ENCODE results near the gene ZDHHC12.

Gene ZDHHC12

DNA sequence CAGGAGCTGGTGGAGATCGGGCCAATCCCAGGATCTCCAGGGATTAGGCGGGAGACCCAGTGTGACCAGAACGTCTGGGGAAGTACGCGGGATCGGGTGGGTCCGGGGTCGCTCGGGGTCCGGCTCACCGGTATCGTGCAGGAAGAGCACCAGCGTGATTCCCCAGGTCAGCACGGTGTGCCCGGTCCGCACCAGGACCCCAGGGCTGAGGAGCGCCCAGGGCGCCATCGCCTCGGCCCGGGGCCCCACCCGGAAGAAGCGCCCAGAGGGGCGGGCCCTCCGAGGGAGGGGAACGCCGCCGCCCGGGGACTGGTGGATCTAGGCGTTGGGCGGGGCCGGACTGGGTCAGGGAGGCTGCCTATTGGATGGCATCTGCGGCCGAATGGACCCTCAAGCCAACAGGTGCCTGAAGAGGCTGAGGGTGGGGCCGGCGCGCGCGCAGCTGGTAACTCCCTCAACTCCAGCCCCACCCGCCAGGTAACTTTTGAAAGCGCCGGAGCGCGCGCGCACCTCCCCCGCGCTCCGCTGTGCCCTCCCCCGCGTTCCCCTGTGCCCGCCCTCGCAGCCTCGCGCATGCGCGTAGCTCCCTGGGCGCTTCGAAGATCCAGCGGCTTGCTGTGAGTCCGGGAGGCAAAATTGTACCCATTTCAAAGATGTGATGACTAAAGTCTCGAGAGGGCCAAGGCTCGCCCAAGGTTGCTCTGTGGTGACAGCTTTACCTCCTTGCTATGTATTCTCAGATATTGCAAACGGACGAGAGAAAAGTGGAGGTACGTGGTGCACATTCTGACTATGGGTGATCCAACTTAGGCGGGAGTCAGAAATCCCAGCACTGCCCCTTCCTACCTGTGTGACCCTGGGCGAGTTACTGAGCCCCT lies at the start of gene ZDHHC12:
Gene ZDHHC12, minus strand, starts transcription at position 262 of the 878 bp plus-strand sequence. Its CDS starts 34 bp downstream, at position 228.
- peak; percentile 100 for DNase-seq (ENCODE audit: low spot score)

DNA sequence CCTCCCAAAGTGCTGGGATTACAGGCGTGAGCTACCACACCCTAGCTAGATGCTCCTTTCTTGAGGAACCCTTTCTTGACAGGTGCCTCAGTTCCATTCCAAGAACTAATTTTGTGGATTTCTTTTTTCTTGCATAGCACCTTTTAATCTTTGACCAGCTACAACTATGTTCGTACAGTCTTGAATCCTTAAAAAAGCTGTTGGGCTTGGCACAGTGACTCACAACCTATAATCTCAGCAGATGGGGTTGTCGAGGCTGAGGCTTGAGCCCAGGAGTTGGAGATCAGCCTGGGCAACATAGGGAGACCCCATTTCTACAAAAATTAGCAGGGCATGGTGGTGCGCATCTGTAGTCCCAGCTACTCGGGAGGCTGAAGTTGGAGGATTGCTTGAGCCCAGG lies 49.1 kb upstream of the ZDHHC12 start:
- DNase-seq (ENCODE audit: low spot score): no peak

- peak; percentile 99 for DNase-seq (ENCODE audit: low spot score)
These were observed 48.0 kb upstream of the ZDHHC12 start, which contains the start of gene ZER1 for GRCh38 chr9:128771745-128772519. Gene ZER1 (minus strand): TSS chr9:128771927. CDS start chr9:128755565, 16,362 bp downstream.

DNA sequence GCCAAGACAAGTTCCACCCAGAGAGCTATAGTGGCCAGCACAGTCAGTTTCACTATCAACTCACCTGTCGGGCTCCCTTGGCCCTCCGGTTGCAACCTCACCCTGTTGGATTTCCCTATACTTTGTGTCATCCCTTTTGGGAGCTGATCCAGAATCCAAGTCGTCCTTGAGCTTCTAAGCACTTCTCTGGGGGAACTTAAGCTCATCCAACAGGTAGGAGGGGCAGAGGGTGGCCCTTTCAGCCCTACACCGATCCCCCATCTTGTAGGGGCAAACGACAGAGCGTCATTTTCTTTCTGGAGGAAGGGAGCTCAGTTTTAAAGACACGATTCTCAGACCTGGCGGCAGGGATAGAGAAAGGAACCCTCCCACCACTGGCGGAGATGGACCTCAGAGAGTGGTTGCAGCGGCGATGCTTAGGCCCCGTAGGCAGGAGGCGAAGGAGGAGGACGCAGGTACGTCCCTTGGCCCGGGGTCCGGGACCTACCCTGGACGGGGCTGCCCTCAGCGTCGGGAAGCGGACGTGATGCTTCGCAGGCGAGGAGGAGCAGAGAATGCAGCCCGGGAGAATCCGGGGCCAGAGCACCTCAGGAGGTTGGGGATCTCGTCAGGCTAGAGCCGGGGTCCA lies 47.3 kb upstream of the ZDHHC12 start:
- no peak for DNase-seq (ENCODE audit: low spot score)

- DNase-seq (ENCODE audit: low spot score): no peak
These were observed 46.5 kb upstream of the ZDHHC12 start for GRCh38 chr9:128770286-128771030.

DNA sequence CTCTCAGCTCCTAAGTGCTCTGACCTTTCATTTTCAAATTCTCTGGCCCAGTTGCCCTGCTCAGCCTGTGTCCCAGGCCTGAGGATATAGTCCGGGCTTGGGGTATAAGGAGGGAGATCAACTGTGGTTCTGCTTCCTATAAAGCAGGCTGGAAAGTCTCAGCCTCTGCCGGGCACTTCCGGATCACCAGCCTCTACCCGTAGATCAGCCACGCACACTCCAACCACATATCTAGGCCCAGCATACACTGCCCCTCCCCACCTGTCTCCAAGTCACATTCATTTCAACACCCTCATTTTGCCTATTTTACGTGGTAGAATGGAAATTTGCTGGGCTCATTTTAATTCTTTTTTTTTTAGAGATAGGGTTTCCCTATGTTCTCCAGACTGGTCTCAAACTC lies 44.7 kb upstream of the ZDHHC12 start:
- DNase-seq (ENCODE audit: low spot score): no peak

DNA sequence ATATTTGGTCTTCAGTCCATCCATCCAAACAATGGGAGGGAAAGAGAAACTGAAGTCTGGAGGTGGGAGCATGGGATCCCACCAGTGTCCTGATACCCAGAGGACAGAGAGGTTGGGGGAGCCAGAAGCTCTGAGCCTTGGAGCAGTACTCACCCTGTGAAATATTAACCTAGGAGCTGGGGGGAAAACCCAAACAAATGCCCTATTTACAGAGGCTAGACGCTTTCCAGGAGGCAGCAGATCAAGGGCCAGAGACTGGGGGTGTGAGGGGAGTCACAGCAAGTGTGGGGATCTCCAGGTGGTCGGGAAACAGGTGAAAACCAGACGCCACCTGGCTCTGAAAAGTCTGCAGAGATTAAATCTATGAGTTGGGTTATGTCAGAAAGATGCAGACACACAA lies 41.6 kb upstream of the ZDHHC12 start:
- DNase-seq (ENCODE audit: low spot score): no peak

GRCh38 chr9:128764361-128764760 lies 40.4 kb upstream of the ZDHHC12 start:
- no peak for DNase-seq (ENCODE audit: low spot score)

GRCh38 chr9:128762671-128763449 lies 38.9 kb upstream of the ZDHHC12 start:
- no peak for DNase-seq (ENCODE audit: low spot score)

- no peak for DNase-seq (ENCODE audit: low spot score)
These were observed 33.7 kb upstream of the ZDHHC12 start for GRCh38 chr9:128757602-128758001.

DNA sequence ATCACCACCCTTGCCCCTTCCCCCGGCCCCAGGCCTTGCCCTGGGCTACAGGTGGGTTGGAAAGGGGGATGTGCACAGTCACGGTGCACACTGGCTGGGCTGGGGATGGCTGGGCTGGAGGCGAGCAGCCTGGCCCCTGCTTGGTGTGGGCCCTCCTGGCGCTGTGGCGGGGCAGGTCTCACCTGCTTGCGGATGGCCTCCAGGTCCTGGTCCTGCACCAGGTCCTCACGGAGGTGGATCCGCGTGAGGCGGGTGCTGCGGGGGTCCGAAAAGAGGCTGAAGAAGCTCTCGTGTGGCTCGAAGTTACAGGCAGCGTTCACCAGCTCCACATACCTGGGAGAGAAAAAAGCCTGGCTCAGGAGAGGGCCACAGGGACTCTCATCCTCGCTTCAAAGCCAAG lies 29.7 kb upstream of the ZDHHC12 start:
- no peak for DNase-seq (ENCODE audit: low spot score)

GRCh38 chr9:128750926-128751595 lies 27.1 kb upstream of the ZDHHC12 start:
- no peak for DNase-seq (ENCODE audit: low spot score)

GRCh38 chr9:128747241-128747640 lies 23.3 kb upstream of the ZDHHC12 start:
- no peak for DNase-seq (ENCODE audit: low spot score)

GRCh38 chr9:128743421-128743820 lies 19.5 kb upstream of the ZDHHC12 start:
- DNase-seq (ENCODE audit: low spot score): no peak

DNA sequence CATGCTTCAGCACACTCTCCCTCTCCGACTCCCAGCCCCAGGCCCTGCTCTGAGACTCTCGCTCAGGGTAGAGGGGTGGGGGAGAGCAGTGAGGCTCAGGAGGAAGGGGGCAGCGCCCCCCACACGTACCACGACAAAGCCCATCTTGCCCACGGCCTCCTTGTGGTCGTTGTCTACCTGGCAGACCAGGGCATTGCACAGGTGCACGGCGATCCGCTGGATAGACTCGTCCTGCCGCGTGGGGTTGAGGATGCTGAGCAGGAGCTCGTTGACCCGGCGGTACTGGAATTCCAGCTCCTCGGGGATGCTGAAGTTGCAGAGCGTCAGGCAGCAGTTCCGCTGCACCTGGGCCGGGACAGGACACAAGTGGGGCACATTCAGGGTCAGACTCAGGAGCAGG lies 18.5 kb upstream of the ZDHHC12 start:
- no peak for DNase-seq (ENCODE audit: low spot score)

- DNase-seq (ENCODE audit: low spot score): no peak
These were observed 11.4 kb upstream of the ZDHHC12 start for GRCh38 chr9:128735373-128735772.

- DNase-seq (ENCODE audit: low spot score): peak; percentile 73
These were observed 9.3 kb upstream of the ZDHHC12 start for GRCh38 chr9:128733256-128733655.

DNA sequence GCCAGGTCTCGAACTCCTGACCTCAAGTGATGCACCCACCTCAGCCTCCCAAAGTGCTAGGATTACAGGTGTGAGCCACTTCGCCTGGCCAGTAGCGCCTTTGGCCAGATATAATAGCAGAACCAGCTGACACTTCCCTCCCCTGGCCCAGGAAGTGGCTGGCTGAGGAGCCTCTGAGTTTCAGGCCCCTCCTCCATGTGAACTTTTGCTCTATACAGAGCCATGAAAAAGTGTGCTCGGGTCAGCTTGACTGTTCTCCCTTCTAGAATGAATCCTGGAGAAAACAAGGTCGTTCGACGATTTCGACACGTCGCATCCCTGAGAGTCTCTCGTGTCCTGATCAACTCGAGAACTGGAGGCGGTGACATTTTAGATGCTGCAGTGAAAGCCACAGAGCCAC lies 8.6 kb upstream of the ZDHHC12 start:
- DNase-seq (ENCODE audit: low spot score): no peak

DNA sequence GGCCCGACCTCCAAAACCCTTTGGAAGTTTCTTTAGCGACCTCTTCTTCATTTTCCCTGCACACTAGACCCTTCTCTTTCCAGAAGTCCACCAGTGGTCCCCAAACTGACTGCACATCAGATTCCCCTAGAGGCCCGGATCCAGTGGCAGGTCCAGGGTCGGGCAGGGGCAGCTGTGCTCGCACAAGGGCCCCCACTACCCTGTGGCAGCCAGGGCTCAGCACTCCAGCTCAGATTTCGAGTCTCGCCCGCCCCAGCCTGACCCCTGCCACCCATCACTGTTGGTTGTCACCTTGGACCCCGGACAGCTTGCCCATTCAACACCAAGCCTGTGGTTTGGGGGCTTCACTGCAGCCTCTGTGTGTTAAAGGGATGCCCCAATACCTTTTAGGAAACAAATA lies 7.8 kb upstream of the ZDHHC12 start:
- no peak for DNase-seq (ENCODE audit: low spot score)

DNA sequence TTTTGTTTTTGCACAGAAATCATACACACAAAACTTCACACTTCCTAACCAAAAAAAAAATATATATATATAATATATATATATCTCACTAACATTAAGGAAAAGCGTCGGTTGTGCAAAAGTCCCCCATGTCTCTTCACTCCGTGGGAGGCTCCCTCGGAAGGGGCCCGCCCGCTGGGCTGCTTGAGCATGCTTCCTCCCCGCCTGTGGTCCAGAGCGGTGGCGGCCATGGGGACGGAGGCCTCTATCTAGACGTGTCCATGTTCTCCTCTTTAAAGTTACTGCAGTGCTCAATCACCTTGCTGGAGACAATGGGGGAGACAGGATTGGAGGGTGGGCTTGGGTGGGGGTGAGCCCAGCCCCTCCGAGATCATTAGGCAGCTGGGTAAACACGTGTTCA lies 7.2 kb upstream of the ZDHHC12 start:
- no peak for DNase-seq (ENCODE audit: low spot score)

Data from AG20443 (cell line).